Osteocyte (in vitro differentiated cells): ENCODE measurements around the gene RAD1. TPM values are rescaled to one million over a fixed set of nuclear protein-coding genes. Genes with fewer than 3 reads are reported as not detected.

Source experiments
- DNase-seq: peaks from one replicate; pipeline ENCODE4 v3.0.0; 2021; ENCODE audit warnings: mixed read lengths; ENCODE audit not compliant: unreplicated experiment; ENCODE audit errors: extremely low spot score
- H3K27ac Mint-ChIP-seq: one replicate; pipeline ENCODE4 v1.8.0; 2021; ENCODE audit warnings: mild to moderate bottlenecking, mixed read lengths; ENCODE audit not compliant: unreplicated experiment
- H3K27me3 Mint-ChIP-seq: one replicate; pipeline ENCODE4 v1.8.0; 2021; ENCODE audit warnings: mixed read lengths; ENCODE audit not compliant: unreplicated experiment
- H3K36me3 Mint-ChIP-seq: one replicate; pipeline ENCODE4 v1.8.0; 2021; ENCODE audit warnings: mixed read lengths; ENCODE audit not compliant: unreplicated experiment
- H3K4me1 Mint-ChIP-seq: one replicate; pipeline ENCODE4 v1.8.0; 2021; ENCODE audit warnings: mixed read lengths; ENCODE audit not compliant: unreplicated experiment
- H3K4me3 Mint-ChIP-seq: one replicate; pipeline ENCODE4 v1.8.0; 2021; ENCODE audit warnings: mild to moderate bottlenecking, moderate library complexity, mixed read lengths; ENCODE audit not compliant: unreplicated experiment
- H3K9me3 Mint-ChIP-seq: one replicate; pipeline ENCODE4 v1.8.0; 2021; ENCODE audit warnings: mixed read lengths; ENCODE audit not compliant: unreplicated experiment
- CTCF ChIP-seq: fragments of 200-600 bp; sonication (generic); IDR thresholded peaks from 2 replicates; pipeline ENCODE4 v1.5.0; 2021; ENCODE audit warnings: antibody characterized with exemption, mild to moderate bottlenecking, moderate library complexity
- total RNA-seq: library from RNA; stranded (reverse); gene quantifications from 2 replicates; pipeline ENCODE4 v1.2.1, GENCODE V29; 2021

The RAD1 gene
- total RNA-seq, 1 donor from 2014 or later, result 19.5 TPM

DNA sequence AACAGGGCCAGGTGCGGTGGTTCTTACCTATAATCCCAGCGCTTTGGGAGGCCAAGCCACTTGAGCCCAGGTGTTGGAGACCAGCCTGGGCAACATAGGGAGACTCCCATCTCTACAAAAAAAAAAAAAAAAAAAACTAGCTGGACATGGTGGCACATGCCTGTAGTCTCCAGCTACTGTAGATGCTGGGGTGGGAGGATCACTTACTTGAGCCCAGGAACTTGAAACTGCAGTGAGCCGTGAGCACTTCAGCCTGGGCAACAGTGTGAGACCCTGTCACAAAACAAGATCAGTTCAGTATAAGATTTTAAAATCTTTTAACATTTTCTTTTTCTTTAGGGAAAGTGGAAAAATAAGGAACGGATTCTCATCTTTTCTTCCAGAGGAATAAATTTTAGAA is 2.7 kb upstream of the RAD1 start:
- TF ChIP-seq CTCF, result no peak
- Mint-ChIP-seq H3K4me1 (peaks cover 31% of the 10 kb centered on the region), H3K4me3 (no peak overlapping the region), H3K36me3 (peaks cover 16% of the 10 kb centered on the region), H3K9me3 (no peaks in the 10 kb centered on the region), H3K27ac (no peak overlapping the region), H3K27me3 (no peaks in the 10 kb centered on the region)
- DNase-seq, result no peak

DNA sequence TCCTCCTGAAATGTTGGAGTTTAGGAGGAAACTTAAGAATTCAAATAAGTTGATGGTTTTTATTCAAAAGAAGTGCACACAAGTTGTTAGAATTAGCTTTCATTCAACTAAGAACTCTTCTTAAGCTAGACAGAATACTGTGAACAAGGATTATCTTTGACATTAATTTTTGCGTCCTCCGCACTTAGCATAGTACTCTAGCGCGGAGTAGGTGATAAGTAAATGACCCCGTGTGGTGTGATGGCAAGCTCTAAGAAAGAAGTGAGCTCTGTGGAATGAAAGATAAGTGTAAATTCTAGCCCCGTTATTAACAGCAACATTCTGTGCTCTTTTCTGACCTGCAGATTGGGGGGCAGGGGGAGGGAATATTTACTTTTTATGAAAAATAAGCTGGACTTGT is 1.2 kb upstream of the RAD1 start:
- Mint-ChIP-seq H3K4me1 (peaks cover 32% of the 10 kb centered on the region), H3K27me3 (no peaks in the 10 kb centered on the region), H3K27ac (no peak overlapping the region), H3K9me3 (no peaks in the 10 kb centered on the region), H3K36me3 (peaks cover 20% of the 10 kb centered on the region), H3K4me3 (no peak overlapping the region)
- TF ChIP-seq CTCF, result no peak
- DNase-seq, result no peak

GRCh38 chr5:34915856-34916192 is 520 bp upstream of the RAD1 start:
- DNase-seq, result no peak
- no peak overlapping the region for H3K27ac Mint-ChIP-seq
- H3K4me3 Mint-ChIP-seq, result no peak overlapping the region
- H3K4me1 Mint-ChIP-seq, result peaks cover 32% of the 10 kb centered on the region
- TF ChIP-seq CTCF, result no peak
- no peaks in the 10 kb centered on the region for H3K27me3 Mint-ChIP-seq
- H3K9me3 Mint-ChIP-seq, result no peaks in the 10 kb centered on the region
- H3K36me3 Mint-ChIP-seq, result peaks cover 20% of the 10 kb centered on the region

DNA sequence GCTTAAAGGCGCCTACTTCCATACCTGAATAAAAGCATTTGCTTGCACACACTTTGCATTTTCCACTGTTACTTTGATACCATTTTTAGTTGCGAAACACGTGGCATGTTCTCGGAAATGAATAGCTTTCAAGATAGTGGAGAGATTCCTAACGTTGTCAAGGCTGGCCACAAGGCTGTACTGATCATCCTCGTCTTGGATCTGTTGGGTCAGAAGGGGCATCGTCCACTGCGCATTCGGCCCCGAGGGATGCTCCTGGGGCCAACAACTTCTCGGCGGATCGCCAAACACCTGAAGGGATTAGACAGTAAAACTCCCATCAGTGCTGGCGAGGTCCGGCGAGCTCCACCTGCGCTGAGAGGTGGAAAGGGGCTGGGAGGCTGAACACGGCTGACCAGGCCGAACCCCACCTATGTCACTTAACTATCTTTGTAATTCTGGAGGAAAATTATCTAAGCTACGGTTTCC is 599 bp downstream of the RAD1 start:
- Mint-ChIP-seq H3K36me3 (peaks cover 19% of the 10 kb centered on the region), H3K9me3 (no peaks in the 10 kb centered on the region), H3K4me1 (peaks cover 32% of the 10 kb centered on the region), H3K27ac (no peak overlapping the region), H3K4me3 (no peak overlapping the region), H3K27me3 (no peaks in the 10 kb centered on the region)
- no peak for DNase-seq
- TF ChIP-seq CTCF, result no peak

DNA sequence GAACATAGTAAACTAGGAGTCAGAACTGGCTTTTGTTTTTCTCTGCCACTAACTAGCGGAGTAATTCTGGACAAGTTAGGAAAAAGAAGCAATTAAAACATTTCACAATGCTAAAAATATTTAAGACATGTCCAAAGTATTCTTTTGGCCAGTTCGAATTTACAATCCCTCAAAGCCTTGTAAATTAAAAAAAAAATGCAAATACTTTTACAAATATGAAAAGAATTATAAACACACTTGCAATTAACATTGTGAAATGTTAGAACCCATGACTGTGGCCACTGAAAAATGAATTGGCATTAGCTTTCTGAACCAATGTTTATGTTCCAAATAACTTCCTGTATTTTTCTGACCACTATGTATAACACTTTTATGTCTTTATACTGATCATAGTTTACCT is 2.2 kb downstream of the RAD1 start:
- H3K27me3 Mint-ChIP-seq, result no peaks in the 10 kb centered on the region
- no peak overlapping the region for H3K4me3 Mint-ChIP-seq
- H3K4me1 Mint-ChIP-seq, result peaks cover 32% of the 10 kb centered on the region
- H3K27ac Mint-ChIP-seq, result no peak overlapping the region
- TF ChIP-seq CTCF, result no peak
- peaks cover 28% of the 10 kb centered on the region for H3K36me3 Mint-ChIP-seq
- DNase-seq, result no peak
- H3K9me3 Mint-ChIP-seq, result no peaks in the 10 kb centered on the region
